AG09309 (cell line): Measurements from ENCODE around the gene NECAP2.

Experiments
- DNase-seq: peaks from one replicate; pipeline ENCODE4 v3.0.0-alpha.2; 2010; ENCODE audit warnings: low read depth
- H3K4me3 ChIP-seq: 2 replicates; pipeline ENCODE4 v1.5.1; 2011; ENCODE audit warnings: mild to moderate bottlenecking, low read depth, low read length, moderate library complexity; ENCODE audit not compliant: control insufficient read depth
- CTCF ChIP-seq: IDR thresholded peaks from 2 replicates; pipeline ENCODE4 v1.5.1; 2011; ENCODE audit warnings: mild to moderate bottlenecking, low read depth, low read length, inconsistent platforms; ENCODE audit not compliant: insufficient read depth, control insufficient read depth; ENCODE audit errors: missing control alignments

The NECAP2 gene

GRCh38 chr1:16410803-16411202 is 29.7 kb upstream of the NECAP2 start:
- TF ChIP-seq CTCF, result no peak
- H3K4me3 ChIP-seq, result no peak overlapping the region
- no peak for DNase-seq

- no peak for DNase-seq
- no peak for TF ChIP-seq CTCF
- no peak overlapping the region for H3K4me3 ChIP-seq
Observed at GRCh38 chr1:16413191-16413590, 27.3 kb upstream of the NECAP2 start.

GRCh38 chr1:16418823-16419425 is 21.6 kb upstream of the NECAP2 start:
- TF ChIP-seq CTCF, result no peak
- H3K4me3 ChIP-seq, result no peak overlapping the region
- DNase-seq, result no peak

GRCh38 chr1:16420424-16421118 is 20.0 kb upstream of the NECAP2 start:
- H3K4me3 ChIP-seq, result no peak overlapping the region
- no peak for TF ChIP-seq CTCF
- no peak for DNase-seq

GRCh38 chr1:16421201-16421600 is 19.3 kb upstream of the NECAP2 start:
- no peak for DNase-seq
- no peak for TF ChIP-seq CTCF
- no peak overlapping the region for H3K4me3 ChIP-seq

GRCh38 chr1:16422041-16422440 is 18.5 kb upstream of the NECAP2 start:
- no peak for DNase-seq
- no peak for TF ChIP-seq CTCF
- no peak overlapping the region for H3K4me3 ChIP-seq
